GM12892 (cell line): ENCODE results near the gene TRIM4.

Source experiments
- POLR2A ChIP-seq: IDR thresholded peaks from 2 replicates; pipeline ENCODE4 v1.6.1; 2011; ENCODE audit warnings: low read depth, low read length, control low read depth
- POLR2AphosphoS5 ChIP-seq: IDR thresholded peaks from 2 replicates; pipeline ENCODE4 v1.6.1; 2011; ENCODE audit warnings: low read depth, low read length, control low read depth
- TAF1 ChIP-seq: IDR thresholded peaks from 2 replicates; pipeline ENCODE4 v1.6.1; 2011; ENCODE audit warnings: low read depth, mild to moderate bottlenecking, control low read depth, low read length, borderline replicate concordance

GRCh38 chr7:99926321-99926720 lies 7.0 kb upstream of the TRIM4 start:
- TF ChIP-seq POLR2A (no peak), POLR2AphosphoS5 (no peak), TAF1 (no peak)
